ENCODE measurements around the gene TAL2.

TAL2 gene

GRCh38 chr9:105706156-105706555 lies 43.9 kb downstream of the TAL2 start:
- no peaks in the 10 kb centered on the region for H3K4me1 ChIP-seq (ENCODE audit: control insufficient read depth in 1 of 2, insufficient read depth in 2 of 2, low read length in 2 of 2)
- H3K27ac ChIP-seq (ENCODE audit: low read depth, low read length): no peak overlapping the region
- H3K36me3 ChIP-seq (ENCODE audit: control insufficient read depth in 1 of 2, insufficient read depth in 2 of 2, low read length in 2 of 2): peaks cover 0 to 2% of the 10 kb centered on the region in 2 experiments
- no peak overlapping the region for H2BK12ac ChIP-seq (ENCODE audit: low read length)
- no peak overlapping the region for H2AFZ ChIP-seq (ENCODE audit: insufficient read depth, low read length, poor library complexity)
- H3K79me1 ChIP-seq (ENCODE audit: low read length): no peaks in the 10 kb centered on the region
- H2AK5ac ChIP-seq (ENCODE audit: low read length): no peak overlapping the region
- H2BK5ac ChIP-seq (ENCODE audit: low read depth, low read length, poor library complexity): no peak overlapping the region
- H3K27me3 ChIP-seq (ENCODE audit: insufficient read depth, low read length): no peaks in the 10 kb centered on the region
- no peak overlapping the region for H3K23ac ChIP-seq (ENCODE audit: low read length)
- H3K14ac ChIP-seq (ENCODE audit: low read length): no peak overlapping the region
- H3K79me2 ChIP-seq (ENCODE audit: control insufficient read depth, insufficient read depth, low read length, poor library complexity): no peaks in the 10 kb centered on the region
- H3K4me3 ChIP-seq (ENCODE audit: low read depth, low read length): no peak overlapping the region
- H3K4me2 ChIP-seq (ENCODE audit: low read length): no peak overlapping the region
- H3K4ac ChIP-seq (ENCODE audit: low read depth, low read length): no peak overlapping the region
- H2BK120ac ChIP-seq (ENCODE audit: insufficient read depth, low read length, poor library complexity): no peak overlapping the region
- DNase-seq: no peak
- no peak overlapping the region for H3K9ac ChIP-seq (ENCODE audit: low read length)
- H4K8ac ChIP-seq (ENCODE audit: low read depth, low read length): no peak overlapping the region
- no peak overlapping the region for H4K12ac ChIP-seq (ENCODE audit: low read depth, low read length)
- no peak overlapping the region for H4K91ac ChIP-seq (ENCODE audit: low read depth, low read length)
- no CpG with 5 or more reads among the region's 8 CpGs for WGBS (ENCODE audit: extremely low coverage, insufficient coverage, insufficient read length)
- no peaks in the 10 kb centered on the region for H3K9me3 ChIP-seq (ENCODE audit: insufficient read depth, low read depth, low read length)
- H3K18ac ChIP-seq (ENCODE audit: low read length): no peak overlapping the region

- no peak overlapping the region for H3K4me3 ChIP-seq (ENCODE audit: low read depth, low read length)
- H4K12ac ChIP-seq (ENCODE audit: low read depth, low read length): no peak overlapping the region
- H2BK12ac ChIP-seq (ENCODE audit: low read length): no peak overlapping the region
- H3K18ac ChIP-seq (ENCODE audit: low read length): no peak overlapping the region
- no peaks in the 10 kb centered on the region for H3K27me3 ChIP-seq (ENCODE audit: insufficient read depth, low read length)
- no peak overlapping the region for H4K91ac ChIP-seq (ENCODE audit: low read depth, low read length)
- no peak overlapping the region for H2BK5ac ChIP-seq (ENCODE audit: low read depth, low read length, poor library complexity)
- H3K4me1 ChIP-seq (ENCODE audit: control insufficient read depth in 1 of 2, insufficient read depth in 2 of 2, low read length in 2 of 2): no peaks in the 10 kb centered on the region
- H3K4ac ChIP-seq (ENCODE audit: low read depth, low read length): no peak overlapping the region
- H3K79me1 ChIP-seq (ENCODE audit: low read length): no peaks in the 10 kb centered on the region
- H3K79me2 ChIP-seq (ENCODE audit: control insufficient read depth, insufficient read depth, low read length, poor library complexity): no peaks in the 10 kb centered on the region
- H3K4me2 ChIP-seq (ENCODE audit: low read length): no peak overlapping the region
- no peak overlapping the region for H3K14ac ChIP-seq (ENCODE audit: low read length)
- no peak for DNase-seq
- no peak overlapping the region for H4K8ac ChIP-seq (ENCODE audit: low read depth, low read length)
- H3K9me3 ChIP-seq (ENCODE audit: insufficient read depth, low read depth, low read length): peaks cover 2% of the 10 kb centered on the region
- no CpG with 5 or more reads among the region's 3 CpGs for WGBS (ENCODE audit: extremely low coverage, insufficient coverage, insufficient read length)
- no peak overlapping the region for H2BK120ac ChIP-seq (ENCODE audit: insufficient read depth, low read length, poor library complexity)
- no peak overlapping the region for H2AK5ac ChIP-seq (ENCODE audit: low read length)
- H3K27ac ChIP-seq (ENCODE audit: low read depth, low read length): no peak overlapping the region
- no peak overlapping the region for H2AFZ ChIP-seq (ENCODE audit: insufficient read depth, low read length, poor library complexity)
- no peak overlapping the region for H3K23ac ChIP-seq (ENCODE audit: low read length)
- no peak overlapping the region for H3K9ac ChIP-seq (ENCODE audit: low read length)
- peaks cover 0 to 2% of the 10 kb centered on the region in 2 experiments for H3K36me3 ChIP-seq (ENCODE audit: control insufficient read depth in 1 of 2, insufficient read depth in 2 of 2, low read length in 2 of 2)
Observed at GRCh38 chr9:105708405-105708804, 46.1 kb downstream of the TAL2 start.

- H4K8ac ChIP-seq (ENCODE audit: low read depth, low read length): no peak overlapping the region
- DNase-seq: no peak
- no peaks in the 10 kb centered on the region for H3K79me2 ChIP-seq (ENCODE audit: control insufficient read depth, insufficient read depth, low read length, poor library complexity)
- no peak overlapping the region for H3K4ac ChIP-seq (ENCODE audit: low read depth, low read length)
- peaks cover 0 to 2% of the 10 kb centered on the region in 2 experiments for H3K36me3 ChIP-seq (ENCODE audit: control insufficient read depth in 1 of 2, insufficient read depth in 2 of 2, low read length in 2 of 2)
- no peaks in the 10 kb centered on the region for H3K79me1 ChIP-seq (ENCODE audit: low read length)
- H3K4me3 ChIP-seq (ENCODE audit: low read depth, low read length): no peak overlapping the region
- H2AFZ ChIP-seq (ENCODE audit: insufficient read depth, low read length, poor library complexity): no peak overlapping the region
- no peak overlapping the region for H3K9ac ChIP-seq (ENCODE audit: low read length)
- H3K27ac ChIP-seq (ENCODE audit: low read depth, low read length): no peak overlapping the region
- H3K14ac ChIP-seq (ENCODE audit: low read length): no peak overlapping the region
- no peak overlapping the region for H2BK120ac ChIP-seq (ENCODE audit: insufficient read depth, low read length, poor library complexity)
- no peaks in the 10 kb centered on the region for H3K4me1 ChIP-seq (ENCODE audit: control insufficient read depth in 1 of 2, insufficient read depth in 2 of 2, low read length in 2 of 2)
- H4K12ac ChIP-seq (ENCODE audit: low read depth, low read length): no peak overlapping the region
- H2BK5ac ChIP-seq (ENCODE audit: low read depth, low read length, poor library complexity): no peak overlapping the region
- no peak overlapping the region for H3K4me2 ChIP-seq (ENCODE audit: low read length)
- no peak overlapping the region for H4K91ac ChIP-seq (ENCODE audit: low read depth, low read length)
- no peak overlapping the region for H2BK12ac ChIP-seq (ENCODE audit: low read length)
- no peak overlapping the region for H3K18ac ChIP-seq (ENCODE audit: low read length)
- no peak overlapping the region for H2AK5ac ChIP-seq (ENCODE audit: low read length)
- H3K27me3 ChIP-seq (ENCODE audit: insufficient read depth, low read length): no peaks in the 10 kb centered on the region
- no CpG with 5 or more reads among the region's 13 CpGs for WGBS (ENCODE audit: extremely low coverage, insufficient coverage, insufficient read length)
- no peak overlapping the region for H3K23ac ChIP-seq (ENCODE audit: low read length)
- H3K9me3 ChIP-seq (ENCODE audit: insufficient read depth, low read depth, low read length): peaks cover 2% of the 10 kb centered on the region
Observed at GRCh38 chr9:105710638-105711037, 48.4 kb downstream of the TAL2 start.

- Histone ChIP-seq H4K8ac (ENCODE audit: low read depth, low read length) (no peak overlapping the region), H3K18ac (ENCODE audit: low read length) (no peak overlapping the region), H3K4me2 (ENCODE audit: low read length) (no peak overlapping the region), H3K9ac (ENCODE audit: low read length) (no peak overlapping the region), H2AK5ac (ENCODE audit: low read length) (no peak overlapping the region), H3K79me1 (ENCODE audit: low read length) (no peaks in the 10 kb centered on the region), H3K27ac (ENCODE audit: low read depth, low read length) (no peak overlapping the region), H2BK120ac (ENCODE audit: insufficient read depth, low read length, poor library complexity) (no peak overlapping the region), H3K4ac (ENCODE audit: low read depth, low read length) (no peak overlapping the region), H2BK5ac (ENCODE audit: low read depth, low read length, poor library complexity) (no peak overlapping the region), H3K36me3 (ENCODE audit: control insufficient read depth in 1 of 2, insufficient read depth in 2 of 2, low read length in 2 of 2) (no peaks in the 10 kb centered on the region), H3K4me1 (ENCODE audit: control insufficient read depth in 1 of 2, insufficient read depth in 2 of 2, low read length in 2 of 2) (no peaks in the 10 kb centered on the region), H3K4me3 (ENCODE audit: low read depth, low read length) (no peak overlapping the region), H3K23ac (ENCODE audit: low read length) (no peak overlapping the region), H4K12ac (ENCODE audit: low read depth, low read length) (no peak overlapping the region), H3K14ac (ENCODE audit: low read length) (no peak overlapping the region), H4K91ac (ENCODE audit: low read depth, low read length) (no peak overlapping the region), H2BK12ac (ENCODE audit: low read length) (no peak overlapping the region), H3K79me2 (ENCODE audit: control insufficient read depth, insufficient read depth, low read length, poor library complexity) (no peaks in the 10 kb centered on the region), H3K9me3 (ENCODE audit: insufficient read depth, low read depth, low read length) (peaks cover 2% of the 10 kb centered on the region), H3K27me3 (ENCODE audit: insufficient read depth, low read length) (no peaks in the 10 kb centered on the region), H2AFZ (ENCODE audit: insufficient read depth, low read length, poor library complexity) (no peak overlapping the region)
- WGBS (ENCODE audit: extremely low coverage, insufficient coverage, insufficient read length): no CpG with 5 or more reads among the region's 7 CpGs
- no peak for DNase-seq
Observed at GRCh38 chr9:105711867-105712266, 49.6 kb downstream of the TAL2 start.
